ENCODE measurements around the gene ELOB.

Gene ELOB

DNA sequence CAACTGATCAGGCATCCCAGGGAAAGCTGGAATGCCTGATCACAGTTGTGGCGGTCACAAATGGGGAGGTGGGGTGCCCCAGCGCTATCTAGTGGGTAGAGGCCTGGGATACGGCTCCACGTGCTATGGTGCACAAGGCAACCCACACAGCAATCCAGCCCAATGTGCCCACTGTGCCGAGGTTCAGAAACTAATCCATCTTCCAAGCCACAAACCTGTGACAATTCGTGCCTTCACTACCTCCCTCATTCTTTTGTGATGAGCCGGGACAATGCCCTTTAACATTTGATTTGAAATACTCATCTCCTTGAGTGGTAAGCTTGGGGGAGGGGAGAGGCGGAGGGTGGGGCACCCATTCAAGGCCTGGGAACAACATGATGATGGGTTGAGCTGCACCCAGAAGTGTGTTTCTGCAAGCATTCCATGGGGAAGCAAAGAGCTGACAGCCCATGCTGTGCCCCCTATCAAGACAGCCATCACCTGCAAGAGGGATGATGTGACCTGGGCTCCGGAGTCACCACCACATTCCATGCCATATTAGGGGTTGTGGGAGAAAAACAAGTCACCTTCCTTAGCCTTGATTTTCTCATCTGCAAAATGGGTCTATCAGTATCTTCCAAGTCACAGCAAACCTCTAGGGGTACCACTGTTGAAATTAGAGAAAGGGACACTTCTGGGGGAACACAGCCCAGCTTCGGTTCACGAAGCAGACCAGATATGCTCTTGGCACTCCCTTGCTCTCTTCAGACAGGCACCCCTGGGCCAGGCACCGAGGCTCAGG lies 3.7 kb downstream of the ELOB start:
- Histone ChIP-seq H3K18ac (ENCODE audit: low read depth in 1 of 2, low read length in 2 of 2) (no peak overlapping the region), H2BK12ac (ENCODE audit: low read length in 2 of 2) (no peak overlapping the region), H3K4me1 (ENCODE audit: control insufficient read depth, insufficient read depth, low read depth, low read length) (peaks cover 38% of the 10 kb centered on the region), H3K27me3 (ENCODE audit: control insufficient read depth in 1 of 2, insufficient read depth in 1 of 2, low read length in 2 of 2) (no peaks in the 10 kb centered on the region), H4K8ac (ENCODE audit: low read length) (no peak overlapping the region), H3K4me3 (ENCODE audit: insufficient read depth in 1 of 2, low read depth in 1 of 2, low read length in 2 of 2) (no peak overlapping the region), H2AK5ac (ENCODE audit: low read length, severe bottlenecking) (no peak overlapping the region), H2AFZ (ENCODE audit: low read depth, low read length) (no peak overlapping the region), H3K23ac (ENCODE audit: low read length in 2 of 2) (no peak overlapping the region), H3K4ac (ENCODE audit: low read depth in 1 of 2, low read length in 2 of 2) (no peak overlapping the region), H2BK120ac (ENCODE audit: low read depth, low read length) (no peak overlapping the region), H3K4me2 (ENCODE audit: low read length, poor library complexity, severe bottlenecking) (no peak overlapping the region), H2BK15ac (ENCODE audit: low read depth, poor library complexity, severe bottlenecking) (no peak overlapping the region), H3K9me3 (ENCODE audit: control insufficient read depth, low read length) (no peaks in the 10 kb centered on the region), H3K27ac (ENCODE audit: low read length, poor library complexity, severe bottlenecking) (no peak overlapping the region), H2BK5ac (ENCODE audit: low read depth, low read length, poor library complexity, severe bottlenecking) (no peak overlapping the region), H3K14ac (ENCODE audit: low read length in 2 of 2) (no peak overlapping the region), H3K79me1 (replicated peaks; ENCODE audit: low read length, poor library complexity, severe bottlenecking) (peaks cover 13% of the 10 kb centered on the region), H3K36me3 (ENCODE audit: control insufficient read depth in 1 of 2, insufficient read depth in 2 of 2, low read depth in 1 of 2, low read length in 2 of 2) (peaks cover 68 to 69% of the 10 kb centered on the region in 2 experiments), H3K9ac (ENCODE audit: low read length) (peak overlapping the region; percentile 26), H4K91ac (ENCODE audit: low read length) (no peak overlapping the region)
- 85% methylated on average over 11 of the region's 12 CpGs for WGBS
- no peak for DNase-seq

DNA sequence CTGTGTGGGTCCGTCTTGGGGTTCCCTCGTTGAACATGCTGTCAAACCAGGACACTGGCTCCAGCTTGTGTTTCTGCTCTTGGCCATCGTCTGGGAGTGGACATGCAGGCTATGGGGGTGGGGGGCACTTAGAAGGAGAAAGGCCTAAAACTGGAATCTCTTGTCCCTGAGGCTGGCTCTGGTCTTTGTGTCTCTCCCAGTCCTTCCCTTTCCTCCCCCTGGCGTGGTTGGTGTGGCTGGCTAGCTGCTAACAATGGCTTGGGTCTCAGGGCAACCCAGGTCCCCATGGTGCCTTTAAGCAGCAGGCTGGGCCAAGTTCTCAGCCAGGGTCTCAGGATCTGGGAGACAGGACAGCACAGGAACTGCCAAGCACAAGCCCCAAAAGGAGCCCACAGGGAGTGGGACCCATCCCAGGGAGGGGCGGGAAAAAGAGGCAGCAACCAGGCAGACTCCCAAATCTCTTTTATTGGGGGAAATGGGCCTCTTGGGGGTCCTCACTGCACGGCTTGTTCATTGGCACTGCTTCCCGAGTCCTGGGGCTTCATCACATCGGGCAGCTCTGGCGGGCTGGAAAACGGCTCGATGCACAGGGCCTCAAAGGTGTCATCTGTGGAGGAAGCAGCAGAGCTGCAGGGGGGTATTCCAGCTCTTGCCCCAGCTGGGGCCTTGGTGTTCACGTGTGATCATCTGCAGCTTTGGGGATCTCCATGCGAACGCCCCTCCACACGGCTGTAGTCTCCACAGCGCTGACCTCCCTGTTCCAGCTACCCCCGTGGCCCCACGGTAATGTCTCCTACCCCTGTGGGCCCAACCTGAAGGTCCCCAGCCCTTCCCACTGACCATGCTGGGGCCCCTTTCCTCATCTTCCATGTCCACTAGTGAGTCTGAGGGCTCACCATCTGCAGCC lies 5.3 kb downstream of the ELOB start:
- Histone ChIP-seq H2BK12ac (ENCODE audit: low read length in 2 of 2) (no peak overlapping the region), H3K4me3 (ENCODE audit: insufficient read depth in 1 of 2, low read depth in 1 of 2, low read length in 2 of 2) (no peak overlapping the region), H2AFZ (ENCODE audit: low read depth, low read length) (no peak overlapping the region), H3K36me3 (ENCODE audit: control insufficient read depth in 1 of 2, insufficient read depth in 2 of 2, low read depth in 1 of 2, low read length in 2 of 2) (peaks cover 84 to 86% of the 10 kb centered on the region in 2 experiments), H3K27ac (ENCODE audit: low read length, poor library complexity, severe bottlenecking) (no peak overlapping the region), H3K79me1 (replicated peaks; ENCODE audit: low read length, poor library complexity, severe bottlenecking) (peaks cover 15% of the 10 kb centered on the region), H3K9me3 (ENCODE audit: control insufficient read depth, low read length) (no peaks in the 10 kb centered on the region), H3K4ac (ENCODE audit: low read depth in 1 of 2, low read length in 2 of 2) (no peak overlapping the region), H2BK15ac (ENCODE audit: low read depth, poor library complexity, severe bottlenecking) (no peak overlapping the region), H3K27me3 (ENCODE audit: control insufficient read depth in 1 of 2, insufficient read depth in 1 of 2, low read length in 2 of 2) (no peaks in the 10 kb centered on the region), H3K4me1 (ENCODE audit: control insufficient read depth, insufficient read depth, low read depth, low read length) (peaks cover 37% of the 10 kb centered on the region), H4K91ac (ENCODE audit: low read length) (no peak overlapping the region), H3K23ac (ENCODE audit: low read length in 2 of 2) (no peak overlapping the region), H2BK120ac (ENCODE audit: low read depth, low read length) (no peak overlapping the region), H3K9ac (ENCODE audit: low read length) (no peak overlapping the region), H3K4me2 (ENCODE audit: low read length, poor library complexity, severe bottlenecking) (no peak overlapping the region), H4K8ac (ENCODE audit: low read length) (no peak overlapping the region), H2BK5ac (ENCODE audit: low read depth, low read length, poor library complexity, severe bottlenecking) (no peak overlapping the region), H2AK5ac (ENCODE audit: low read length, severe bottlenecking) (no peak overlapping the region), H3K18ac (ENCODE audit: low read depth in 1 of 2, low read length in 2 of 2) (no peak overlapping the region), H3K14ac (ENCODE audit: low read length in 2 of 2) (no peak overlapping the region)
- DNase-seq, result no peak
- WGBS, result 91% methylated on average over 18 of the region's 18 CpGs

DNA sequence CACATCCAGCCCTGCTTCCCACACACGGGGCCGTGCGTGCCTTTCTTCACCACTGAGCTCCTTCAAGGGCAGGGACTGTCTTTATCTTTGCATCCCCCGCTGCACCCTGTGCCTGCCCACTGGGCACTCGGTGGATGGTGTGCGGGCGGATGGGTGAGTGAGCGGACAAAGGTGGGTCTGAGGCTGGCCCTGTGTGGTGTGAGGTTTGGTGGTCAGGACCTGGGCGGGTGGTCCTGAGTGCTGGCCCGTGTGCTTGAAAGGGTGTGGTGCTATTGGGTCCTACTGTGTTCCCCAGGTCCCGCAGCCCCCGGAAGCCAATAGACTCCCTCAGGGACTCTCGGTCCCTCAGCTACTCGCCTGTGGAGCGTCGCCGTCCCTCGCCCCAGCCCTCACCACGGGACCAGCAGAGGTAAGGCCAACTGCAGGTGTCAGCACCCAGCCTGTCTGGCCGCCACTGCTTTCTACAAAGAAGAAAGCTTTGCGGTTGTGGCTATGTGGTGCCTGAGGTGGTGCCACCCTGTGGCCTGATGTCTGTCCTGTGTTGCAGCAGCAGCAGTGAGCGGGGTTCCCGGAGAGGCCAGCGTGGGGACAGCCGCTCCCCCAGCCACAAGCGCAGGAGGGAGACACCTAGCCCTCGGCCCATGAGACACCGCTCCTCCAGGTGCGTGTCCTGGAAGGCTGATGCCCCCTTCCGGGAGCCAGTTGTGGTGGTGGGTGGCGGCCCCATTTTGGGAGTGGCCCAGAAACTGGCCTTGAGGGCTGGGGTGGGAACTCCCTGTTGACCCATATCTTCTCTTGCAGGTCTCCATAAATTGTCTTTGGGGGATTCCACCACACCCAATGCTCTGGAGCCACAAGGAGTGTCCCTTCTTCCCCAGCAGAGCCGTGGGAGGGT lies 6.8 kb downstream of the ELOB start:
- peak overlapping the region; percentile 16 for H4K8ac ChIP-seq (ENCODE audit: low read length)
- no peaks in the 10 kb centered on the region for H3K9me3 ChIP-seq (ENCODE audit: control insufficient read depth, low read length)
- no peak overlapping the region for H3K4ac ChIP-seq (ENCODE audit: low read depth in 1 of 2, low read length in 2 of 2)
- no peak overlapping the region for H2AK5ac ChIP-seq (ENCODE audit: low read length, severe bottlenecking)
- H2BK12ac ChIP-seq (ENCODE audit: low read length in 2 of 2), result no peak overlapping the region
- H4K91ac ChIP-seq (ENCODE audit: low read length), result no peak overlapping the region
- H3K27me3 ChIP-seq (ENCODE audit: control insufficient read depth in 1 of 2, insufficient read depth in 1 of 2, low read length in 2 of 2), result no peaks in the 10 kb centered on the region
- H3K4me1 ChIP-seq (ENCODE audit: control insufficient read depth, insufficient read depth, low read depth, low read length), result peaks cover 32% of the 10 kb centered on the region
- WGBS, result 96% methylated on average over 32 of the region's 32 CpGs
- H2AFZ ChIP-seq (ENCODE audit: low read depth, low read length), result no peak overlapping the region
- H3K79me1 ChIP-seq (replicated peaks; ENCODE audit: low read length, poor library complexity, severe bottlenecking), result peaks cover 17% of the 10 kb centered on the region
- H2BK5ac ChIP-seq (ENCODE audit: low read depth, low read length, poor library complexity, severe bottlenecking), result no peak overlapping the region
- no peak overlapping the region for H3K14ac ChIP-seq (ENCODE audit: low read length in 2 of 2)
- no peak overlapping the region for H3K4me3 ChIP-seq (ENCODE audit: insufficient read depth in 1 of 2, low read depth in 1 of 2, low read length in 2 of 2)
- DNase-seq, result no peak
- no peak overlapping the region for H3K27ac ChIP-seq (ENCODE audit: low read length, poor library complexity, severe bottlenecking)
- H2BK120ac ChIP-seq (ENCODE audit: low read depth, low read length), result no peak overlapping the region
- peaks cover 97 to 98% of the 10 kb centered on the region in 2 experiments for H3K36me3 ChIP-seq (ENCODE audit: control insufficient read depth in 1 of 2, insufficient read depth in 2 of 2, low read depth in 1 of 2, low read length in 2 of 2)
- H3K23ac ChIP-seq (ENCODE audit: low read length in 2 of 2), result no peak overlapping the region
- peak overlapping the region; percentile 38 for H3K9ac ChIP-seq (ENCODE audit: low read length)
- H3K18ac ChIP-seq (ENCODE audit: low read depth in 1 of 2, low read length in 2 of 2), result no peak overlapping the region
- no peak overlapping the region for H2BK15ac ChIP-seq (ENCODE audit: low read depth, poor library complexity, severe bottlenecking)
- H3K4me2 ChIP-seq (ENCODE audit: low read length, poor library complexity, severe bottlenecking), result no peak overlapping the region
